Activated CD4-positive, alpha-beta memory T cell treated with anti-CD3 and anti-CD28 coated beads, Interleukin-2, amount 10 ng/mL, durations not matched to agents 7 days and 5 days (primary cell): Measurements from ENCODE around the gene STK39. TPM values are rescaled to one million over a fixed set of nuclear protein-coding genes. Genes with fewer than 3 reads are reported as not detected.

Source experiments
- CTCF ChIA-PET: fragments of 350-600 bp; sonication (Branson Sonifier 250); formaldehyde crosslinking; loops from one replicate; lab custom pipeline; 2021; ENCODE audit warnings: antibody characterized with exemption, inconsistent platforms; lab: Charles Lee
- POLR2A ChIA-PET: fragments of 350-600 bp; sonication (Branson Sonifier 250); formaldehyde crosslinking; loops from one replicate; lab custom pipeline; 2021; ENCODE audit warnings: antibody characterized with exemption; lab: Charles Lee
- DNase-seq: peaks from one replicate; pipeline ENCODE4 v3.0.0-alpha.2; 2020
- H3K27ac Mint-ChIP-seq: one replicate; pipeline ENCODE4 v1.8.0; 2021; ENCODE audit warnings: mild to moderate bottlenecking, mixed read lengths
- H3K27me3 Mint-ChIP-seq: one replicate; pipeline ENCODE4 v1.8.0; 2021; ENCODE audit warnings: mixed read lengths
- H3K36me3 Mint-ChIP-seq: one replicate; pipeline ENCODE4 v1.8.0; 2021; ENCODE audit warnings: low read depth, mixed read lengths
- H3K4me1 Mint-ChIP-seq: one replicate; pipeline ENCODE4 v1.8.0; 2021; ENCODE audit warnings: mixed read lengths
- H3K4me3 Mint-ChIP-seq: one replicate; pipeline ENCODE4 v1.8.0; 2021; ENCODE audit warnings: mild to moderate bottlenecking, mixed read lengths
- H3K9me3 Mint-ChIP-seq: one replicate; pipeline ENCODE4 v1.8.0; 2021; ENCODE audit warnings: mixed read lengths
- total RNA-seq, 2 experiments: library from RNA; stranded (reverse); gene quantifications; one replicate each; pipeline ENCODE4 v1.2.3, GENCODE V29; 2021

Gene STK39
- total RNA-seq, 2 experiments from 2014 or later = 43.0 to 45.5 TPM

DNA sequence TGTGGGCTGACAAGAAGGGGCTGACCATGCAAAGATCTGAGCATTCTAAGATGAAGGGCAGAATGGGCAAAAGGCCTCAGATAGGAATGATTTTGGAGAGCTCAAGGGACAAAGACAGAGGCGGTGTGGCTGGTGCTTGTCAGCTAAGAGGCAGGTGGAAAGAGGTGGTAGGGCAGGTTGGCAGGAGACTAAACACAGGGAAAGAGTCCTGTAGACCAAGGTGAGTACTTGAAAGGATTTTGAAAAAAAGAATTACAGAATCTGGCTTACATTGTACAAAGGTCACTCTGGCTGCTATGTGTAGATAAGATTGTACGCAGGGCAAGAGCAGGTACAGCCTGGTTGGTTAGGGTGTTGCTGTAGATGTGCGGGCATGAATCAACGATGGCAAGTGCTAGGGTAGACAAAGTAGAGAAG is 50.6 kb downstream of the STK39 start:
- peak overlapping the region; percentile 37 for H3K27ac Mint-ChIP-seq
- POLR2A ChIA-PET = interaction anchor here (5.6 kb wide), 1 partner anchor 14 kb away, joined by 31 read pairs; no protein-coding TSS in a partner anchor

DNA sequence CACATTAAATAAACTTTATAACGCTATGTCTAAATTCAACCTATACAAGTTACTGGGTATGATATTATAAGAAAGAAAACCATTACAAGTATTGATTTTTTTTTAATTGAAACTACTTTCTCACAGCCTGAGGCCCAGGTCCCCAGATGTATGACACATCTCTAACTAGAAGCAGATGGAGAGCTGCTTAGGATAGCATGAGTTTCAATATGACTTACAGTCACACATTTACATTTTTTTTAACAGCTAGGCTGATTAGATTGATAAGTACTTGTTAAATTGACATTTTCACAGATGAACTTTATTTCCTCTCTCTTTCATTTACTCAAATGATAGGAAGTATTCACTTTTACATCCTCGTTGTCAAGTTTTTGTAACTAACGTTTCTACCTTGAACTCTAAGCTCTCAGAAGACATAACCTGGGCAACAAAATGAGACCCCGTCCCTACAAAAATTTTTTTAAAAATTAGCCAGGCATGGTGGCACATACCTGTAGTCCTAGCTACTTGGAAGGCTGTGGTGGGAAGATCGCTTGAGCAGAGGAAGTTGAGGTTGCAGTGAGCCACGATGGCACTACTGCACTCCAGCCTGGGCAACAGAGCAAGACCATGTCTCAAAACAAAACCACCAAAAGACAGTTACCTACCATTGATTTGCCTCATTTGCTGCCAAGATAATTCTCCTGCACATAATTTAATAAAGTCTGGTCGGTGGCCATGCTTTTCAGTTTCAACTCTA is 52.4 kb downstream of the STK39 start:
- H3K4me1 Mint-ChIP-seq = peaks cover 72% of the 10 kb centered on the region
- peak overlapping the region; percentile 65 for H3K4me3 Mint-ChIP-seq
- peaks cover 16% of the 10 kb centered on the region for H3K36me3 Mint-ChIP-seq
- H3K27ac Mint-ChIP-seq = peak overlapping the region; percentile 93
- ChIA-PET POLR2A (interaction anchor here (0.8 to 5.6 kb wide), 12 partner anchors 9 to 295 kb away, joined by 3 to 31 read pairs (median 6); partner anchors contain the start of gene STK39), CTCF (interaction anchor here (1.1 to 2.3 kb wide), 6 partner anchors 12 to 142 kb away, joined by 3 to 12 read pairs (median 4); no protein-coding TSS in a partner anchor)
- no peaks in the 10 kb centered on the region for H3K27me3 Mint-ChIP-seq
- H3K9me3 Mint-ChIP-seq = no peaks in the 10 kb centered on the region
- DNase-seq = peak; percentile 58

More for the DNA sequence above, 50.6 kb downstream of the STK39 start:
- Mint-ChIP-seq H3K4me1 (peaks cover 71% of the 10 kb centered on the region), H3K27me3 (no peaks in the 10 kb centered on the region), H3K4me3 (no peak overlapping the region), H3K36me3 (peaks cover 18% of the 10 kb centered on the region), H3K9me3 (no peaks in the 10 kb centered on the region)
- CTCF ChIA-PET = interaction anchor here (2.3 kb wide), 1 partner anchor 10 kb away, joined by 12 read pairs; no protein-coding TSS in a partner anchor
- DNase-seq = no peak

GRCh38 chr2:168192839-168193616 is 54.4 kb downstream of the STK39 start:
- peaks cover 15% of the 10 kb centered on the region for H3K36me3 Mint-ChIP-seq
- POLR2A ChIA-PET = interaction anchor here (0.6 to 5.6 kb wide), 2 partner anchors 18 kb away, joined by 4 to 31 read pairs; no protein-coding TSS in a partner anchor
- no peaks in the 10 kb centered on the region for H3K27me3 Mint-ChIP-seq
- CTCF ChIA-PET = interaction anchor here (0.8 kb wide), 1 partner anchor 32 kb away, joined by 3 read pairs; no protein-coding TSS in a partner anchor
- H3K4me3 Mint-ChIP-seq = peak overlapping the region; percentile 9
- peaks cover 69% of the 10 kb centered on the region for H3K4me1 Mint-ChIP-seq
- peak overlapping the region; percentile 75 for H3K27ac Mint-ChIP-seq
- DNase-seq = peak; percentile 62
- H3K9me3 Mint-ChIP-seq = no peaks in the 10 kb centered on the region

GRCh38 chr2:168191955-168192785 is 55.2 kb downstream of the STK39 start:
- no peak overlapping the region for H3K4me3 Mint-ChIP-seq
- no peak for DNase-seq
- no peak overlapping the region for H3K27ac Mint-ChIP-seq
- ChIA-PET CTCF (interaction anchor here (0.6 to 0.8 kb wide), 2 partner anchors 31 to 102 kb away, joined by 3 read pairs; no protein-coding TSS in a partner anchor), POLR2A (interaction anchor here (0.6 to 5.6 kb wide), 5 partner anchors 14 to 55 kb away, joined by 3 to 31 read pairs (median 4); partner anchors contain the start of gene STK39)
- H3K9me3 Mint-ChIP-seq = no peaks in the 10 kb centered on the region
- H3K4me1 Mint-ChIP-seq = peaks cover 66% of the 10 kb centered on the region
- peaks cover 14% of the 10 kb centered on the region for H3K36me3 Mint-ChIP-seq
- H3K27me3 Mint-ChIP-seq = no peaks in the 10 kb centered on the region

DNA sequence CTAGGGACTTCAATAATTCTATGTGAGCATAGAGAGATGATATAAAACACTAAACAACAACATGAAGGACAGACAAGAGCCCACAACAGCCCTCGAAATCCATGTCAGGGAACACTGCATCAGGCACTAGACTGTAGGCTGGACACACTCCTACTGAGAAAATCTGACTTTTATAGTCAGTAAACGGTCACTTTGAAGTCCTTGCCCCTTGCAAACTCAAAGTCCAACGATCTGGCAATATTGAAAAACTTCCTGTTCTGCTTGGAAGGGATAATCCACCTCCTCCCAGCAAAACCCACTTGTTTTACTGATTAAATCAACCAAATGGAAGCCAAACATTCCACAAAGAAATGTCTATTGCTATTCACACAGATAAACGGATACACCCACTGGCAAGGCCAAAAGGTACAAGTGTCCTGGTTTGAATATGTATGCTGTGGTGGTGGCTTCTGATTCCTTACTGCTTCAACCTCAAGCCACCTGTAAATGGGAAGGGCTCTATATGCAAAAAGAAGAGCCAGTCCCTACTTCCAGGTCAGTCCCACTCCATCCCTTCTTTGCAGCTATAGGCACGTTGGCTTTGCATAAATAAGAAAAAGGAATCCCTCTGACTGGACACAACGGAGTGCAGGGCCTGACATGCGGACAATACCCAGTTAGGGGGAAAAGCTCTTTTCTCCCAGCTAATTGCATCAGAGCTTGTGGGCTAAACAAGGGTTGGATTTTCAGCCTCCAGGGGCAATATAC is 56.6 kb downstream of the STK39 start:
- H3K36me3 Mint-ChIP-seq = peaks cover 4% of the 10 kb centered on the region
- no peak overlapping the region for H3K27ac Mint-ChIP-seq
- peaks cover 61% of the 10 kb centered on the region for H3K4me1 Mint-ChIP-seq
- POLR2A ChIA-PET = interaction anchor here (2.0 to 5.6 kb wide), 2 partner anchors 20 to 56 kb away, joined by 6 to 31 read pairs; partner anchors contain the start of gene STK39
- CTCF ChIA-PET = no interaction called here
- no peak for DNase-seq
- H3K9me3 Mint-ChIP-seq = no peaks in the 10 kb centered on the region
- no peak overlapping the region for H3K4me3 Mint-ChIP-seq
- no peaks in the 10 kb centered on the region for H3K27me3 Mint-ChIP-seq

GRCh38 chr2:168189835-168190569 is 57.4 kb downstream of the STK39 start:
- Mint-ChIP-seq H3K9me3 (no peaks in the 10 kb centered on the region), H3K27me3 (no peaks in the 10 kb centered on the region), H3K36me3 (peaks cover 4% of the 10 kb centered on the region), H3K27ac (no peak overlapping the region), H3K4me1 (peaks cover 61% of the 10 kb centered on the region), H3K4me3 (no peak overlapping the region)
- POLR2A ChIA-PET = interaction anchor here (0.8 to 1.5 kb wide), 2 partner anchors 9 to 21 kb away, joined by 3 read pairs; no protein-coding TSS in a partner anchor
- CTCF ChIA-PET = interaction anchor here (0.8 kb wide), 1 partner anchor 71 kb away, joined by 3 read pairs; no protein-coding TSS in a partner anchor
- no peak for DNase-seq

GRCh38 chr2:168188002-168188401 is 59.4 kb downstream of the STK39 start:
- peaks cover 4% of the 10 kb centered on the region for H3K36me3 Mint-ChIP-seq
- CTCF ChIA-PET = no interaction called here
- POLR2A ChIA-PET = no interaction called here
- no peak for DNase-seq
- no peaks in the 10 kb centered on the region for H3K9me3 Mint-ChIP-seq
- H3K27ac Mint-ChIP-seq = no peak overlapping the region
- no peak overlapping the region for H3K4me3 Mint-ChIP-seq
- H3K4me1 Mint-ChIP-seq = peaks cover 53% of the 10 kb centered on the region
- H3K27me3 Mint-ChIP-seq = no peaks in the 10 kb centered on the region

DNA sequence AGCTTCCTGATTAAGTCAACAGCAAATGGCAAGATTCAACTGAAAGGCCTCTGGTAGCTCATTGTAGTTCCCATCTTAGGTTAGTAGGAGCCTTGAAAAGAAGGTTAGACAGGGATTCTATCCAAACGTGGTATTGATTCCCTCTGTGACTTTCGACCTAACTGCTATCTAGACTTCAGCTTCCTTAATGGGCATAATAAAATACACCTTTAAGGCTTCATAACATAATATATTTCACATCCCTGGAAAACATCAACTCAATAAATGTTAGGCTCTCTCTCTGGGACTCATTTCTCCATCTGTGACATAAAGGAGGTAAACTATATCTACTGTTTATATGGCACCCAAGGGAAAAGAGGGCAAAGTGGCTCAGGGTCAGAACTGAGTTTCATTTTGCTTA is 60.9 kb downstream of the STK39 start:
- ChIA-PET CTCF (interaction anchor here (1.4 kb wide), 1 partner anchor 11 kb away, joined by 3 read pairs; no protein-coding TSS in a partner anchor), POLR2A (interaction anchor here (1.1 kb wide), 1 partner anchor 8 kb away, joined by 6 read pairs; no protein-coding TSS in a partner anchor)
- Mint-ChIP-seq H3K4me1 (peaks cover 55% of the 10 kb centered on the region), H3K4me3 (no peak overlapping the region), H3K36me3 (peaks cover 7% of the 10 kb centered on the region), H3K27me3 (no peaks in the 10 kb centered on the region), H3K9me3 (no peaks in the 10 kb centered on the region), H3K27ac (no peak overlapping the region)
- DNase-seq = no peak

DNA sequence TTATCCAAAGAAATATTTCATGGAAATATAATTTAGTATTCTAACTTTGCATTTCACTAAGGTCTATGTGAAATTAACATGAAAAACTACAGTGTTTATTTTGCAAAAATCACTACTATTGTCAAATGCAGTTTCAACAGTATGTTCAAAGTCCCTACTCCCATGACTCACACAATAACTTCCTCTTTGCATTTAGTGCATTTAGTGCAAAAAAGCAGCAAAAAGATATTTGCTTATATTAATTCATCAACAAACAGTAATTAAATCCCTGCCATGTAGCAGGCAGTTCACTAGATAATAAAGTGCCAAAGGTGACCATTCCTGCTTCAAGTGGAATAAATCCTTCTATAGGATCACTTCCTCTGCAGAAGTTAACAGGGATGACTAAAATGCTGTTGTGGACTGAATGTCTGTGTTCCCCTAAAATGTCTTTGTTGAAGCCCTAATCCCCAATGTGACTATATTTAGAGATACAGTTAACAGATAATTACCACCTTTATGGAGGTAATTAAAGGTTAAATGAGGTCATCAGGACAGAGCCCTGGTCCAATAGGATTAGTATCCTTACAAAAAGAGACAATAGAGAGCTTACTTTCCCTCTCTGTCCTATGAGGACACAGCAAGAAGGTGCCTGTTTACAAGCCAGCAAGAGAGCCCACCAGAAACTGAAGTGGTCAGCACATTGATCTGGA is 61.7 kb downstream of the STK39 start:
- H3K27me3 Mint-ChIP-seq = no peaks in the 10 kb centered on the region
- no peak overlapping the region for H3K27ac Mint-ChIP-seq
- H3K4me3 Mint-ChIP-seq = no peak overlapping the region
- H3K4me1 Mint-ChIP-seq = peaks cover 57% of the 10 kb centered on the region
- DNase-seq = no peak
- POLR2A ChIA-PET = interaction anchor here (1.1 kb wide), 1 partner anchor 9 kb away, joined by 6 read pairs; no protein-coding TSS in a partner anchor
- H3K36me3 Mint-ChIP-seq = peaks cover 11% of the 10 kb centered on the region
- CTCF ChIA-PET = interaction anchor here (1.4 kb wide), 1 partner anchor 10 kb away, joined by 3 read pairs; no protein-coding TSS in a partner anchor
- no peaks in the 10 kb centered on the region for H3K9me3 Mint-ChIP-seq

GRCh38 chr2:168184681-168185513 is 62.5 kb downstream of the STK39 start:
- CTCF ChIA-PET = no interaction called here
- Mint-ChIP-seq H3K4me1 (peaks cover 50% of the 10 kb centered on the region), H3K9me3 (no peaks in the 10 kb centered on the region), H3K36me3 (peaks cover 17% of the 10 kb centered on the region), H3K4me3 (no peak overlapping the region), H3K27me3 (no peaks in the 10 kb centered on the region), H3K27ac (no peak overlapping the region)
- DNase-seq = no peak
- POLR2A ChIA-PET = no interaction called here
